ENCODE measurements around the gene KAZN.

Gene KAZN

GRCh38 chr1:14614341-14614740, 15.9 kb downstream of the KAZN start:
- DNase-seq (ENCODE audit: low read depth), result no peak

GRCh38 chr1:14615549-14616218, 17.2 kb downstream of the KAZN start:
- DNase-seq (ENCODE audit: low read depth), result no peak

GRCh38 chr1:14616632-14617396, 18.3 kb downstream of the KAZN start:
- no peak for DNase-seq (ENCODE audit: low read depth)

GRCh38 chr1:14617791-14618190, 19.3 kb downstream of the KAZN start:
- no peak for DNase-seq (ENCODE audit: low read depth)

GRCh38 chr1:14620941-14621340, 22.5 kb downstream of the KAZN start:
- DNase-seq (ENCODE audit: low read depth), result no peak

GRCh38 chr1:14623090-14623489, 24.6 kb downstream of the KAZN start:
- no peak for DNase-seq (ENCODE audit: low read depth)

- DNase-seq (ENCODE audit: low read depth), result no peak
Observed at GRCh38 chr1:14624941-14625340, 26.5 kb downstream of the KAZN start.

- no peak for DNase-seq (ENCODE audit: low read depth)
Observed at GRCh38 chr1:14625572-14625971, 27.1 kb downstream of the KAZN start.

- no peak for DNase-seq (ENCODE audit: low read depth)
Observed at GRCh38 chr1:14625996-14626395, 27.5 kb downstream of the KAZN start.

GRCh38 chr1:14626869-14627607, 28.6 kb downstream of the KAZN start:
- no peak for DNase-seq (ENCODE audit: low read depth)

- DNase-seq (ENCODE audit: low read depth), result no peak
Observed at GRCh38 chr1:14627608-14628489, 29.4 kb downstream of the KAZN start.

GRCh38 chr1:14629363-14630014, 31.0 kb downstream of the KAZN start:
- DNase-seq (ENCODE audit: low read depth), result no peak

GRCh38 chr1:14630986-14631385, 32.5 kb downstream of the KAZN start:
- DNase-seq (ENCODE audit: low read depth), result no peak

- no peak for DNase-seq (ENCODE audit: low read depth)
Observed at GRCh38 chr1:14631421-14631820, 32.9 kb downstream of the KAZN start.

GRCh38 chr1:14634486-14634885, 36.0 kb downstream of the KAZN start:
- DNase-seq (ENCODE audit: low read depth), result no peak

GRCh38 chr1:14635421-14635820, 36.9 kb downstream of the KAZN start:
- DNase-seq (ENCODE audit: low read depth), result no peak

- no peak for DNase-seq (ENCODE audit: low read depth)
Observed at GRCh38 chr1:14636897-14637632, 38.6 kb downstream of the KAZN start.

GRCh38 chr1:14639291-14640050, 41.0 kb downstream of the KAZN start:
- DNase-seq (ENCODE audit: low read depth), result no peak

- no peak for DNase-seq (ENCODE audit: low read depth)
Observed at GRCh38 chr1:14642712-14643111, 44.2 kb downstream of the KAZN start.

GRCh38 chr1:14646973-14647372, 48.5 kb downstream of the KAZN start:
- DNase-seq (ENCODE audit: low read depth), result no peak
